ENCODE results near the gene IL9. TPM values are rescaled to one million over a fixed set of nuclear protein-coding genes. Genes with fewer than 3 reads are reported as not detected.
"Not testable (repeated sequence)": the region's sequence is repeated elsewhere in the genome, so short reads cannot be mapped to it uniquely, and the experiment has no call there.

The IL9 gene
- total RNA-seq, 2 experiments from 2014 or later: 47.9 to 48.1 TPM

- intact Hi-C loops (cut with DNase I, micrococcal nuclease): no loop called here
- ChIA-PET POLR2A (no interaction called here), CTCF (no interaction called here)
- DNase-seq (no peak), ATAC-seq (no peak)
- H3K9me3 Mint-ChIP-seq (ENCODE audit: low read depth): no peaks in the 10 kb centered on the region
- H3K4me3 Mint-ChIP-seq: no peak overlapping the region
- no peaks in the 10 kb centered on the region for H3K36me3 Mint-ChIP-seq (ENCODE audit: low read depth)
- H3K27ac Mint-ChIP-seq: no peak overlapping the region
- peaks cover 8% of the 10 kb centered on the region for H3K27me3 Mint-ChIP-seq
- no peaks in the 10 kb centered on the region for H3K4me1 Mint-ChIP-seq
Measured at GRCh38 chr5:135867599-135867998, 28.0 kb downstream of the IL9 start.

GRCh38 chr5:135866016-135866415, 29.6 kb downstream of the IL9 start:
- Mint-ChIP-seq H3K9me3 (ENCODE audit: low read depth) (no peaks in the 10 kb centered on the region), H3K36me3 (ENCODE audit: low read depth) (no peaks in the 10 kb centered on the region), H3K27ac (no peak overlapping the region), H3K4me3 (no peak overlapping the region), H3K4me1 (no peaks in the 10 kb centered on the region), H3K27me3 (peaks cover 8% of the 10 kb centered on the region)
- intact Hi-C loops (cut with DNase I, micrococcal nuclease): no loop called here
- ATAC-seq (no peak), DNase-seq (no peak)
- POLR2A ChIA-PET: no interaction called here
- CTCF ChIA-PET: interaction anchor here (1.2 kb wide), 1 partner anchor 12 kb away, joined by 3 read pairs; no protein-coding TSS in a partner anchor

GRCh38 chr5:135864503-135865435, 30.9 kb downstream of the IL9 start:
- H3K4me1 Mint-ChIP-seq: no peaks in the 10 kb centered on the region
- POLR2A ChIA-PET: interaction anchor here (0.6 kb wide), 1 partner anchor 334 kb away, joined by 4 read pairs; no protein-coding TSS in a partner anchor
- ATAC-seq (no peak), DNase-seq (no peak)
- no peaks in the 10 kb centered on the region for H3K36me3 Mint-ChIP-seq (ENCODE audit: low read depth)
- peaks cover 8% of the 10 kb centered on the region for H3K27me3 Mint-ChIP-seq
- no peaks in the 10 kb centered on the region for H3K9me3 Mint-ChIP-seq (ENCODE audit: low read depth)
- CTCF ChIA-PET: no interaction called here
- H3K4me3 Mint-ChIP-seq: no peak overlapping the region
- no peak overlapping the region for H3K27ac Mint-ChIP-seq
- intact Hi-C loops (cut with DNase I, micrococcal nuclease): no loop called here

- Mint-ChIP-seq H3K4me3 (no peak overlapping the region), H3K27me3 (peaks cover 9% of the 10 kb centered on the region), H3K27ac (no peak overlapping the region), H3K4me1 (no peaks in the 10 kb centered on the region), H3K36me3 (ENCODE audit: low read depth) (no peaks in the 10 kb centered on the region), H3K9me3 (ENCODE audit: low read depth) (no peaks in the 10 kb centered on the region)
- no peak for DNase-seq
- no peak for ATAC-seq
- CTCF ChIA-PET: no interaction called here
- intact Hi-C loops (cut with DNase I, micrococcal nuclease): no loop called here
- POLR2A ChIA-PET: no interaction called here
Measured at GRCh38 chr5:135862744-135863143, 32.9 kb downstream of the IL9 start.

- intact Hi-C loops (cut with DNase I, micrococcal nuclease): no loop called here
- ATAC-seq (no peak), DNase-seq (no peak)
- ChIA-PET CTCF (no interaction called here), POLR2A (no interaction called here)
- no peak overlapping the region for H3K4me3 Mint-ChIP-seq
- H3K36me3 Mint-ChIP-seq (ENCODE audit: low read depth): no peaks in the 10 kb centered on the region
- H3K27ac Mint-ChIP-seq: no peak overlapping the region
- H3K4me1 Mint-ChIP-seq: no peaks in the 10 kb centered on the region
- peaks cover 7% of the 10 kb centered on the region for H3K27me3 Mint-ChIP-seq
- H3K9me3 Mint-ChIP-seq (ENCODE audit: low read depth): no peaks in the 10 kb centered on the region
Measured at GRCh38 chr5:135862086-135862485, 33.6 kb downstream of the IL9 start.

- H3K36me3 Mint-ChIP-seq (ENCODE audit: low read depth): no peaks in the 10 kb centered on the region
- no peak for DNase-seq
- ATAC-seq: no peak
- H3K4me1 Mint-ChIP-seq: no peaks in the 10 kb centered on the region
- CTCF ChIA-PET: no interaction called here
- no peak overlapping the region for H3K27ac Mint-ChIP-seq
- intact Hi-C loops (cut with DNase I, micrococcal nuclease): no loop called here
- H3K4me3 Mint-ChIP-seq: no peak overlapping the region
- peaks cover 7% of the 10 kb centered on the region for H3K27me3 Mint-ChIP-seq
- POLR2A ChIA-PET: no interaction called here
- H3K9me3 Mint-ChIP-seq (ENCODE audit: low read depth): no peaks in the 10 kb centered on the region
Measured at GRCh38 chr5:135861641-135862040, 34.0 kb downstream of the IL9 start.

- H3K4me1 Mint-ChIP-seq: no peaks in the 10 kb centered on the region
- peaks cover 5% of the 10 kb centered on the region for H3K27me3 Mint-ChIP-seq
- no peak overlapping the region for H3K4me3 Mint-ChIP-seq
- intact Hi-C loops (cut with DNase I, micrococcal nuclease): no loop called here
- ATAC-seq: no peak
- H3K27ac Mint-ChIP-seq: no peak overlapping the region
- no peak for DNase-seq
- H3K9me3 Mint-ChIP-seq (ENCODE audit: low read depth): no peaks in the 10 kb centered on the region
- POLR2A ChIA-PET: no interaction called here
- CTCF ChIA-PET: interaction anchor here (0.6 kb wide), 1 partner anchor 322 kb away, joined by 3 read pairs; no protein-coding TSS in a partner anchor
- no peaks in the 10 kb centered on the region for H3K36me3 Mint-ChIP-seq (ENCODE audit: low read depth)
Measured at GRCh38 chr5:135859641-135860040, 36.0 kb downstream of the IL9 start.

- intact Hi-C loops (cut with DNase I, micrococcal nuclease); H3K36me3 Mint-ChIP-seq (ENCODE audit: low read depth); H3K4me3 Mint-ChIP-seq; H3K9me3 Mint-ChIP-seq (ENCODE audit: low read depth); POLR2A ChIA-PET; H3K27ac Mint-ChIP-seq; H3K4me1 Mint-ChIP-seq; CTCF ChIA-PET; H3K27me3 Mint-ChIP-seq; ATAC-seq; DNase-seq: not testable (repeated sequence)
Measured at GRCh38 chr5:135859186-135859585, 36.5 kb downstream of the IL9 start.

GRCh38 chr5:135857630-135858311, 37.9 kb downstream of the IL9 start:
- ChIA-PET CTCF (interaction anchor here (0.7 kb wide), 1 partner anchor 21 kb away, joined by 3 read pairs; no protein-coding TSS in a partner anchor), POLR2A (no interaction called here)
- no peak overlapping the region for H3K4me3 Mint-ChIP-seq
- intact Hi-C loops (cut with DNase I, micrococcal nuclease): no loop called here
- no peak overlapping the region for H3K27ac Mint-ChIP-seq
- DNase-seq: no peak
- ATAC-seq: no peak
- no peaks in the 10 kb centered on the region for H3K36me3 Mint-ChIP-seq (ENCODE audit: low read depth)
- peaks cover 2% of the 10 kb centered on the region for H3K27me3 Mint-ChIP-seq
- no peaks in the 10 kb centered on the region for H3K9me3 Mint-ChIP-seq (ENCODE audit: low read depth)
- H3K4me1 Mint-ChIP-seq: no peaks in the 10 kb centered on the region

- H3K36me3 Mint-ChIP-seq (ENCODE audit: low read depth): no peaks in the 10 kb centered on the region
- H3K4me3 Mint-ChIP-seq: no peak overlapping the region
- intact Hi-C loops (cut with DNase I, micrococcal nuclease): no loop called here
- H3K4me1 Mint-ChIP-seq: no peaks in the 10 kb centered on the region
- CTCF ChIA-PET: interaction anchor here (0.6 kb wide), 1 partner anchor 11 kb away, joined by 3 read pairs; no protein-coding TSS in a partner anchor
- POLR2A ChIA-PET: no interaction called here
- H3K27me3 Mint-ChIP-seq: no peaks in the 10 kb centered on the region
- no peak for DNase-seq
- H3K27ac Mint-ChIP-seq: no peak overlapping the region
- no peak for ATAC-seq
- H3K9me3 Mint-ChIP-seq (ENCODE audit: low read depth): no peaks in the 10 kb centered on the region
Measured at GRCh38 chr5:135851915-135852845, 43.5 kb downstream of the IL9 start.

GRCh38 chr5:135851186-135851914, 44.3 kb downstream of the IL9 start:
- CTCF ChIA-PET: interaction anchor here (0.6 kb wide), 1 partner anchor 10 kb away, joined by 3 read pairs; no protein-coding TSS in a partner anchor
- Mint-ChIP-seq H3K4me3 (no peak overlapping the region), H3K9me3 (ENCODE audit: low read depth) (no peaks in the 10 kb centered on the region), H3K4me1 (no peaks in the 10 kb centered on the region), H3K27ac (no peak overlapping the region), H3K36me3 (ENCODE audit: low read depth) (no peaks in the 10 kb centered on the region), H3K27me3 (no peaks in the 10 kb centered on the region)
- POLR2A ChIA-PET: no interaction called here
- intact Hi-C loops (cut with DNase I, micrococcal nuclease): no loop called here
- ATAC-seq: no peak
- DNase-seq: no peak

Measured in activated CD4-positive, alpha-beta T cell treated with anti-CD3 and anti-CD28 coated beads for 36 hours (primary cell).